Neural progenitor cell (in vitro differentiated cells): Measurements from ENCODE around the gene TGDS.

Source experiments
- EZH2 ChIP-seq: fragments of 200-600 bp; sonication (generic); IDR thresholded peaks from 2 replicates; pipeline ENCODE4 v1.6.1; 2017; ENCODE audit warnings: antibody characterized with exemption, mild to moderate bottlenecking, moderate library complexity
- TF ChIP-seq, protein P1 (sequence below): fragments of 200-600 bp; sonication (generic); IDR thresholded peaks from 2 replicates; pipeline ENCODE4 v1.5.1; 2017; ENCODE audit warnings: antibody characterized with exemption, mild to moderate bottlenecking

DNA sequence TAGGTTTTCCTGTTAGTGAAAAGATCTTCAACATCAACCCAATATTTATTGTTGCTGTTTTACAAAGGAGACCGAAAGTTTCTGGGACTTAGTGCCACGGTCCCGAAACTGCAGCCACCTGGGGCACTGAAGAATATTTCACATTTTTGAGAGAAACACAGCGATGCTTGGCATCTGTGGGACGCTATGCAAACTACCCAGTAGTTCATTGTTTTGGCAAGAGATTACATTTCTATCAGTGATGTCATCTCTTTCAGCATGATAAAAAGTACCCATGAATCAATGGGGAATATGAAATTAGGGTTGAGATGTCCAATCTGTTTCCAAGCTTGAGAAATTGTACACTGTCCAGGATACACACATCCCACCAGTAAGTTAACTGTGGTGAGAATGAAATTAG lies 43.9 kb downstream of the TGDS start:
- TF ChIP-seq, protein P1, sequence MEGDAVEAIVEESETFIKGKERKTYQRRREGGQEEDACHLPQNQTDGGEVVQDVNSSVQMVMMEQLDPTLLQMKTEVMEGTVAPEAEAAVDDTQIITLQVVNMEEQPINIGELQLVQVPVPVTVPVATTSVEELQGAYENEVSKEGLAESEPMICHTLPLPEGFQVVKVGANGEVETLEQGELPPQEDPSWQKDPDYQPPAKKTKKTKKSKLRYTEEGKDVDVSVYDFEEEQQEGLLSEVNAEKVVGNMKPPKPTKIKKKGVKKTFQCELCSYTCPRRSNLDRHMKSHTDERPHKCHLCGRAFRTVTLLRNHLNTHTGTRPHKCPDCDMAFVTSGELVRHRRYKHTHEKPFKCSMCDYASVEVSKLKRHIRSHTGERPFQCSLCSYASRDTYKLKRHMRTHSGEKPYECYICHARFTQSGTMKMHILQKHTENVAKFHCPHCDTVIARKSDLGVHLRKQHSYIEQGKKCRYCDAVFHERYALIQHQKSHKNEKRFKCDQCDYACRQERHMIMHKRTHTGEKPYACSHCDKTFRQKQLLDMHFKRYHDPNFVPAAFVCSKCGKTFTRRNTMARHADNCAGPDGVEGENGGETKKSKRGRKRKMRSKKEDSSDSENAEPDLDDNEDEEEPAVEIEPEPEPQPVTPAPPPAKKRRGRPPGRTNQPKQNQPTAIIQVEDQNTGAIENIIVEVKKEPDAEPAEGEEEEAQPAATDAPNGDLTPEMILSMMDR, result no peak
- TF ChIP-seq EZH2, result no peak
